GM18951 (cell line): ENCODE measurements around the gene MAPK8IP1.
A peak's percentile ranks its signal among the peaks of the same experiment; 100 is the strongest.

Source experiments
- POLR2A ChIP-seq: IDR thresholded peaks from 4 replicates; pipeline ENCODE4 v1.6.1; 2011; ENCODE audit warnings: mild to moderate bottlenecking; ENCODE audit not compliant: insufficient read length, insufficient read depth; ENCODE audit errors: extremely low read depth
- in situ Hi-C: fragments of 300-500 bp; cut with MboI; formaldehyde crosslinking; loops from one replicate; pipeline ENCODE4 v1.12.0; 2022; ENCODE audit warnings: low sequenced_read_pairs, mixed read lengths, inconsistent platforms; ENCODE audit not compliant: unreplicated experiment

MAPK8IP1 gene

GRCh38 chr11:45924927-45925326 is 39.5 kb downstream of the MAPK8IP1 start:
- in situ Hi-C loops, result no loop called here
- TF ChIP-seq POLR2A, result no peak

DNA sequence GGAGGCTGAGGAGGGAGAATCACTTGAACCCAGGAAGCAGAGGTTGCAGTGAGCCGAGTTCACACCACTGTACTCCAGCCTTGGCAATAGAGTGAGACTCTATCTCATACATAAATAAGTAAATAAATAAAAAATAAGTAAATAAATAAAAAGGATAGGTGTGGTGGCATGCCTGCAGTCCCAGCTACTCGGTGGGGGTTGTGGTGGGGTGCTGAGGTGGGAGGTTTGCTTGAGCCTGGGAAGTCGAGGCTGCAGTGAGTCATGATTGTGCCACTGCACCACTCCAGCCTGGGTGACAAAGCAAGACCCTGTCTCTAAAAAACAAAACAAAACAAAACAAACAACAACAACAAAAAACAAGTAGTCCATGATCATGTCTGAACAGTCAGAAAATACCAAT is 40.1 kb downstream of the MAPK8IP1 start:
- TF ChIP-seq POLR2A, result no peak
- in situ Hi-C loops, result no loop called here

- in situ Hi-C loops, result no loop called here
These were observed 40.5 kb downstream of the MAPK8IP1 start for GRCh38 chr11:45926001-45926401.

DNA sequence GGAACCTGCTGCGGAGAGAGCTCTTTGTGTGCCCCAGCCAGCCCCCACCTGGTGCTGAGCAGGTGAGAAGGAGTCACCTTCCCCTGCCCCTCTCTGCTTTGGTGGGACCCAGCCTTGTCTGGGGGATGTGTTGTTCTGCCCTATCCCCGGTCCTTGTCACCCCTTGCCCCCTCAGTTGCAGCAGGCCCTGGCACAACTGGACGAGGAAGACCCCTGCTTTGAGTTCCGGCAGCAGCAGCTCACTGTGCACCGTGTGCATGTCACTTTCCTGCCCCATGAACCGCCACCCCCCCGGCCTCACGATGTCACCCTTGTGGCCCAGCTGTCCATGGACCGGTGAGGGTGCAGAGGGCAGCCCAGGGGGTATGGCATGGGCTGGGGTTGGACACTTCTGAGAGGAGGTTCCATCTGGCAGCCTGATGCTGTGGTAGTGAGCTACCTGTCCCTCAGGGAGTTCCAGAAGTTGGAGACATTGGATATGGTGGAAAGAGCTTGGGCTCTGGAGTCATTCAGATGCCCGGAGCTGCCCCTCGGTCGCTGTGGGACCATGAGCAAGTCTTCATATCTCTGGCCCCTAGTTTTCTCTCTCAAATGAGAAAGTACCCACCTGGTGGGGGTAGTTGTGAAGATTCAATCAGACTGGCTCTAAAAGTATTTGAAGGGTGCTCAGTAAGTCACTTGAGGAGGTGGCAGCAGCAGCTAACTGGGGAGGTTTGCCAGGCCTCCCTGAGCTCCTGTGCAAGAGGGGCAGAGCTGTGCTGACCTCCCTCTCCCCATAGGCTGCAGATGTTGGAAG is 41.3 kb downstream of the MAPK8IP1 start:
- TF ChIP-seq POLR2A, result no peak
- in situ Hi-C loops, result no loop called here

More at GRCh38 chr11:45926001-45926401, 40.5 kb downstream of the MAPK8IP1 start:
- no peak for TF ChIP-seq POLR2A

GRCh38 chr11:45927332-45927683 is 41.9 kb downstream of the MAPK8IP1 start:
- in situ Hi-C loops, result no loop called here
- no peak for TF ChIP-seq POLR2A

GRCh38 chr11:45927684-45928413 is 42.4 kb downstream of the MAPK8IP1 start:
- TF ChIP-seq POLR2A, result no peak
- in situ Hi-C loops, result no loop called here

GRCh38 chr11:45928535-45929215 is 43.2 kb downstream of the MAPK8IP1 start:
- in situ Hi-C loops, result no loop called here
- TF ChIP-seq POLR2A, result no peak

GRCh38 chr11:45929486-45930030 is 44.1 kb downstream of the MAPK8IP1 start:
- in situ Hi-C loops, result no loop called here
- no peak for TF ChIP-seq POLR2A

DNA sequence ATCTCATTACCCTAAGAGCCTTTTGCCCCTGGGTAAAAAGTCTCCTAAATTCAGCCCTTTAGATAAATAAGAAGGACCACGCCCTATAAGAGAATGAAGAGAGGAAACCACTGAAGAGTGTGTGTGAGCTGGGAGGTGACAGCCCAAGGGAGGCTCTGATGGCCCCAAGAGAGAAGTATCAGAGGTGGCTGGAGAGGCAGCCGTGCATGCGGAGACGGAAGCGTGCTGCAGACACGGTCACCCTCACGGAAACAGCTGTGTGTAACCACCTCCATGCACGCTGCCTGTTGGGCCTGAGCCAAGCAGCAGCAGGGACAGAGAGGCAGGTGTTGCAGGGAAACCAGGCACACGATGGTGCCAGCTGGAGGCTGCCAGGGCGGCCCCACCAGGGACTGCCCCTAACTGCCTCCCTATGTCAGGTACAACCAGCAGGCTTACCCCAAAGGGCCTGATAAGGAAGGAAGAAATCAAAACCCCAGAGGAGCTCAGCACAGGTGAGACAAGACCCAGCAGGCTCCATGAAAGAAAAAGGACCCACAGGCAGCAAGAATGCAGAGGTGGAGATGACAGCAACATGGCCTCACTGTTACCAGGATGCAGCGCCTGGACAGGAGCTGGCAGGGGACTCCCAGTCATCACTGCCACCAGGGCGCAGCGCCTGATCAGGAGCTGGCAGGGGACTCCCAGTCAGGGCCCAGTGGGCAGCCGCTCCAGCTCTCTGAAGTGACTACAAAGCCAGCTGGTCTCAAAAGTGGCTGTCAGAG is 44.8 kb downstream of the MAPK8IP1 start:
- in situ Hi-C loops, result no loop called here
- peak; percentile 11 for TF ChIP-seq POLR2A

DNA sequence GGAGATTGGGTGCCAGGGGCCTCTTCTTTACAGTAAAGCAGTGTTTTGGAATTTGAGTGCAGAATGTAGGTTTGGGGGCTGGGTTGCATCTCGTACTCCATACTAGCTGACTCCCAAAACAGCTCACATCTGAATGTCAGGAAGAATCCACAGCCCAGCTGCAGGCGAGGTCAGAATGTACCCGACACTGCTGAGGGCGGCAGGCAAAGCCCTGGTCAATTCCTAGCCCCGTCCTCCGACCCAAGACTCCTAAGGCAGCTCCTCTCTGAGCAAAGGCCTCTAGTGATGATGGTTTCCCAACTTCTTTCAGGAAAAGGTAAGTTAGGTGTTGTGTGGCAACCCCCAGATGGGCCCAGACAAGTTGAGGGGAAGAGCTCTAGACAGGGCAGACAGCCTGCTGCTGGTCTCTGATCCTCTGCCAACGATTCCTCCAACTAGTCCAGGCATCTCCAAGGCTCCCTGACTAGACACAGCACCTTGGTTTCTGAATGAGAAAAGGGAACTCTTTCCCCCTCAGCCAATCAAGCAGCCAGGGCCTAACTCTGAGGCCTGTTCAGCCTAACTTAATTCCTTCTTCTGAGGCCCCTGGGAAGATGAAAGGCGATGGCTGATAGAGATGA is 45.6 kb downstream of the MAPK8IP1 start:
- in situ Hi-C loops, result no loop called here
- no peak for TF ChIP-seq POLR2A

DNA sequence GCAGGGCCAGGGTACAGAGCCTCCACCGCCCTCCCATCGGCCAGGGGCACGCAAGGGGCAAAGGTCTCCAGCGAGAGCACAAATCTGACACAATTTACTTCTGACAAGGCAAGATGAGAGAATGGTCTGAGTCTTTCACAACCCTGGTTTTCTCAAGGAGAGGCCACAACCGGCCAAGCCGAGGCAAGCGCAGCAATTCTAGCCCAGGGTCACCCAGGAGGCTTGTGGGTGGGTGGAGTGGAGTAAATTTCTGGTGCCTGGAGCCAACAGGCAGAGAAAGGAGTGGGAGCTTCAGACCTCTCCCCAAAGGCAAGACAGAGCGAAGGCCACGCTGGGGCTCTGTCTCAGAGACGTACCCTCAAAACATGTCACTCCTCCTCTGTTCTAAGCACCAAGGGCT is 46.3 kb downstream of the MAPK8IP1 start:
- TF ChIP-seq POLR2A, result no peak
- in situ Hi-C loops, result no loop called here

- no peak for TF ChIP-seq POLR2A
- in situ Hi-C loops, result no loop called here
These were observed 46.8 kb downstream of the MAPK8IP1 start for GRCh38 chr11:45932217-45932616.

GRCh38 chr11:45933131-45933831 is 47.8 kb downstream of the MAPK8IP1 start:
- in situ Hi-C loops, result no loop called here
- TF ChIP-seq POLR2A, result no peak
